Measurements from ENCODE around the gene MLLT1.

The MLLT1 gene

DNA sequence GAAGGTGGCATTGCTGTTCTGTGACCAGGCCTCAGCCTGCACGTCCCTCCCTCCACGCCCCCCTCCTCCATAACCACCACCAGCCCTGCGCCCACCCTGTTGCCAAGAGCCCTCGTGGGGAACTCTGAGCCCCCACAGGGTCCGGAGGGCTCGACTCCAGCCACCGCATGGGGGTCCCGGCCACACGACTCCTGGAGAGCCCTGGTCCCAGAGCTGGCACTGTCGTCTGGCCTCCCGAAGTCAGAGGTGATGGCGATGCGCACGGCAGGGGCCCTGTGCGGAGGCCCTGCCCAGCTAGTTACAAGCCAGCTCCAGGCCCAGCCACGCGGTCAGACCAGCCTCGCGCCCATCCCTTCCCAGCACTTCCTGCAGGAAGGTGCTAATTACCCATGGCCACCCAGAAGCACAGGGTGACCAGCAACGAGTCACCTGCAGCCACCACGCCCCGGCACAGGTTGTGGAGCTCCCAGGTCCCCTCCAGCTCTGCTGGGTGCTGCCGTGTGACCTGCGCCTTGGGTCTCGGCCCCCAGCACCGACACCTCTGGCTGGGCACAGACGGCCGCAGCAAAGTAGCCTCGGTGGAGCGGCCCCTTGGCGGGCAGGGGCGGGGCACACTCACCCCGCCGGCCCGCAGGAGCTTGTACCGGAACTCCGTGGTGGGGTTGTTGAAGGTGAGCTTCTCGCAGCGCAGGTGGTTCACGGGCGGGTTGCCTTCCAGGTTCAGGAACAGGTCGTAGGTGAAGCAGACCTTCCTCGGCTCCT, 49.6 kb downstream of the MLLT1 start:
- H3K27ac ChIP-seq: no peak overlapping the region
- DNase-seq (ENCODE audit: low spot score): no peak
- TF ChIP-seq, protein P1, sequence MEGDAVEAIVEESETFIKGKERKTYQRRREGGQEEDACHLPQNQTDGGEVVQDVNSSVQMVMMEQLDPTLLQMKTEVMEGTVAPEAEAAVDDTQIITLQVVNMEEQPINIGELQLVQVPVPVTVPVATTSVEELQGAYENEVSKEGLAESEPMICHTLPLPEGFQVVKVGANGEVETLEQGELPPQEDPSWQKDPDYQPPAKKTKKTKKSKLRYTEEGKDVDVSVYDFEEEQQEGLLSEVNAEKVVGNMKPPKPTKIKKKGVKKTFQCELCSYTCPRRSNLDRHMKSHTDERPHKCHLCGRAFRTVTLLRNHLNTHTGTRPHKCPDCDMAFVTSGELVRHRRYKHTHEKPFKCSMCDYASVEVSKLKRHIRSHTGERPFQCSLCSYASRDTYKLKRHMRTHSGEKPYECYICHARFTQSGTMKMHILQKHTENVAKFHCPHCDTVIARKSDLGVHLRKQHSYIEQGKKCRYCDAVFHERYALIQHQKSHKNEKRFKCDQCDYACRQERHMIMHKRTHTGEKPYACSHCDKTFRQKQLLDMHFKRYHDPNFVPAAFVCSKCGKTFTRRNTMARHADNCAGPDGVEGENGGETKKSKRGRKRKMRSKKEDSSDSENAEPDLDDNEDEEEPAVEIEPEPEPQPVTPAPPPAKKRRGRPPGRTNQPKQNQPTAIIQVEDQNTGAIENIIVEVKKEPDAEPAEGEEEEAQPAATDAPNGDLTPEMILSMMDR (IDR thresholded peaks at IDR 0.05): no peak
- no peak overlapping the region for H3K4me3 ChIP-seq

DNA sequence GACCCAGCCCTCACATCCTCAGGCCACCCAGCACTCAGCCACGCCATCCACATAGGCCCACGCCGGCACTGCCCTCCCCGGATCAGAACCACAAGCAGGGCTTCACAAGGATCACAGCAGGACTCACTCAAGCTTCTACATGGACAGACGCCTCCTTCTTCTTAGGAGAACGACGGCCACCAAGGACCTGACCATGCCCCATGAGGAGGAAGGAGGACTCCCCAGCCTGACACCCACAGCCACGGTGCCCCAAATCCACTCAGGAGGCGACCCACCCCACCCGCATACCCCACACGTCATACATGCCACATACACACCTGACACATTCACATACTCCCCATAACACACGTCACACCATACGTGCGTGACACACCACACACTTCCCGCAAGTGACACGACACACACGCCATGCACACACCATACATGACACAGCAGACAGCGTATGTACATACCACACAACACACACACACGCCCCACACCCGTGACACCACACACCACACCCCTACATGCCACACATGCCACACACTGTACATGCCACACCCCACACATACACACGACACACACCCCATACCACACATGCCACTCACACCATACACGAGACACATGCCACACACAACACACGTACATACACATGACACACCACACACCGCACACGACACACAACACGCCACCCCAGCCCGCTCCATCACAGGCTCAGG, 50.4 kb downstream of the MLLT1 start:
- DNase-seq (ENCODE audit: low spot score): no peak
- Histone ChIP-seq H3K27ac (no peak overlapping the region), H3K4me3 (no peak overlapping the region)
- TF ChIP-seq, protein P1 (IDR thresholded peaks at IDR 0.05): no peak

DNA sequence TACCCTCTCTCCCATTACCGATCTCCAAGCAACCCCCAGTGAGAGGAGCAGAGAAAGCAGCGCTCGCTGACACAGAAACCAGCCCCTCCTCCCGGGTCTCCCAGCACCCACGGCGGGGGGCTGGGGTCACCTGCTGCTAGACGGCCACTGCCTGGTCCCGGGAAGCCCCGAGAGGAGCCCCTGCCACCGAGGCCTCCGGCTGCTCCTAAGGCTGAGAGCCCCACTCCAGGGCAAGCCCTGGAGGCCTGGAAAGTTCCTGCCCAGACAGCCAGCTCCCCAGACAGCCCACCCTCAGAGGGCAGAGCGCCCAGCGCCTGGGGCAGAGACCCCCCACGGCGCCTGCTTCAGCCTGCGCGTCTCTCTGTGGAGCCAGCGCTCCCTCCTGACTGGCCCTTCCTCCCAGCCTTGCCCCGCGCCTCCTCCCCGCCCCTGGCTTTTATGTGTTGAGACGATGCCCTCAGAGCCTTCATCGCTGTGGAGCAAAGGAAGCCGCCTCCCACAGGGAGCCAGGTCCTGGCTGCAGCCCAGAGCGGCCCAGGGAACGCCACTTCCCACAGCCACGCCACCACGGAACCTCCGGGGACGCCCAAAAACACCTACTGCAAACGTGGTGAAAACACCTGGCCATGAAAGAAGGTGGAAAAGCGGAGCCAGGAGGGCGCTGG, 51.1 kb downstream of the MLLT1 start:
- Histone ChIP-seq H3K27ac (no peak overlapping the region), H3K4me3 (no peak overlapping the region)
- TF ChIP-seq, protein P1 (IDR thresholded peaks at IDR 0.05): no peak
- DNase-seq (ENCODE audit: low spot score): no peak

DNA sequence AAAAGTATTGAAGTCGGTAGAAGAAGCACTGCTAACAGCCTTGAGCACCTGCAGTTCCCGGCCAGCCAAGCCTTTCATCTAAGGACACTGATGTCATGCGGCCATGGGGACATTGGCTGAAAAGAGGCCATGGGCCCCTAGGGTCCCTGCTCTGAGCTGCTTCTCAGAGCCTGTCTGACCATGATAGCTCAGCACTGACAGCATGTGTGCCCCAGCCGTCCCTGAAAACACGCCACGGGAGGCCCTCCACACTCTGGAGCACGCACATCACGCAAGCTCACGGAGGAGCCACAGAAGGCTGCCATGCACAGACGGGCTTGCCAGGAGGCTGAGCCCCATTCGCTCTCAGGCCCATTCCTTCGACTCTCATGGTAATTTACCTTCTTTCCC, 51.8 kb downstream of the MLLT1 start:
- no peak overlapping the region for H3K27ac ChIP-seq
- DNase-seq (ENCODE audit: low spot score): no peak
- TF ChIP-seq, protein P1 (IDR thresholded peaks at IDR 0.05): no peak
- no peak overlapping the region for H3K4me3 ChIP-seq

DNA sequence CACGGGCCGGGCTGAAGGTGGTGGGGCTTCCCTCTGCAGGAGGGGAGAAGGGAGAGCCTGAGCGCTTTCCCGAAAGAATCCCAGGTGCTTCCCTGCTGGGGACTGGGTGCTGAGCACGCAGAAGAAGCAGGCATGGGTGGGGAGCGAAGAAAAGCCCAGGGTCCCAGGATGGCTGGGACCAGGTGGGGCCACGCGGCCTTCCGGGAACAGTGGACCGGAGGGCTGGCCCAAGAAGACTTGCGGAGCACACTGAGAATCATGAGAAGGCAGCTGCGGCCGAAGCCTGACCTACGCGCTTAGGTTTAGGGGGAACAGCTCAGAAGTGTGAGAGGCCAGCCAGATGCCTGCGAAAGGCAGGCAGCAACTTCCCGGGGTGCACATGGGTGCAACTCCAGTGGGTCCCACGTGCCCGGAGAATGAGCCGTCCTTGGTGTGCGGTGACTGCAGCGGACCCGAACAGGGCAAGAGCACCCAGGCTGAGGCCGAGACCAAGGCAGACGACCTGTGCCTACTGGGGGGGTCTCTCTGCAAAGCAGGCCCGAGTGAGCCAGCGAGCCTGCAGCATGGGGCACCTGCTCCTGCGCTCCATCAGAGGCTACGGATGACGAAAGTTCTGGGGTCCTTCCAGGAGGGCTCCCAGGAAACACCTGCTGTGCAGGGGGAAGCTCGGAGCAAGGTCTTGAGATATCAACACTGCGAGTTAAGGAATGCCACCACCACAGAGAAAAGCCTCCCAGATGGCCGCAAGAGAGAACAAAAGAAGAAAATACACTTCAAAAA, 52.4 kb downstream of the MLLT1 start:
- Histone ChIP-seq H3K4me3 (no peak overlapping the region), H3K27ac (no peak overlapping the region)
- DNase-seq (ENCODE audit: low spot score): no peak
- TF ChIP-seq, protein P1 (IDR thresholded peaks at IDR 0.05): no peak

DNA sequence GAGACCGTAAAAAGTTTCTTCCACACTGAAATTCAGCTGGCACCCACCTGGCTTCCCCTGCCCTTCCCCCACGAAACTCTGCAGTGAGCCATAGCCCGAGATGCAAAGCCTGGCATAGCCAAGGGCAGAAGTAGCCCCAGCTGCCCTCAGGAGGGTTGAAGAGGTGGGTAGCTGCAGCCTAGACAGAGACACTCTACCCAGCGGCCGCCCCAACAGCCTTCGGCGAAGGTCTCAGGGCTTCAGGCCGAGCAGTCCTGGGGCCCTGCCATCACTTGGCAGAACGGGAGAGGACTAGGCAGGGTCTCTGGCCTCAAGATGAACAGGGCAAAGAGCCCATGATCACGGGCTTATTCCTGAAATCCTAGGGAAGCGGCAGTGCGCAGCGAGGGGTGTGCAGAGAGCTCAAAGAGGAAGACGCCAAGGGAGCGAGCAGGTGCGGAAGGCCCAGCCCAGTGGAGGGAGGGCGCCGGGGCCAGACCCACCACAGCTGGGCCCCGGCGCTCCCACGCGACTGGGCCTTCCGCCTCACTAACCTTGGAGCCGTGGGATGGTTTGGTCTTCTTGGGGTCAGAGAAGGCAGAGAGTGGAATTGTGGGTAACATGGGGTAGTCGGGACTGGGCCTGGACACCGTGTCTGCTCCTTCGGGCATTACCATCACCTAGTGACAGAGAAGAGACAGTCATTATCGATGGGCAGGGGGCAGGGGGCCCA, 53.2 kb downstream of the MLLT1 start:
- Histone ChIP-seq H3K27ac (no peak overlapping the region), H3K4me3 (no peak overlapping the region)
- no peak for DNase-seq (ENCODE audit: low spot score)
- TF ChIP-seq, protein P1 (IDR thresholded peaks at IDR 0.05): no peak

All from coronary artery (tissue), 2 donors.